Ectodermal cell (in vitro differentiated cells): Measurements from ENCODE around the gene ANGPT4.

Source experiments
- H3K27ac ChIP-seq: 2 replicates; pipeline ENCODE4 v1.7.0; 2013; ENCODE audit warnings: mild to moderate bottlenecking, low read depth, low read length; ENCODE audit not compliant: insufficient read depth, poor library complexity, severe bottlenecking
- H3K27me3 ChIP-seq: 2 replicates; pipeline ENCODE4 v1.7.0; 2013; ENCODE audit warnings: mild to moderate bottlenecking, low read length; ENCODE audit not compliant: insufficient read depth, control insufficient read depth, poor library complexity, severe bottlenecking
- H3K36me3 ChIP-seq: one replicate; pipeline ENCODE4 v1.7.0; 2013; ENCODE audit warnings: low read length; ENCODE audit not compliant: control insufficient read depth, insufficient read depth
- H3K4me1 ChIP-seq: one replicate; pipeline ENCODE4 v1.7.0; 2013; ENCODE audit warnings: low read length; ENCODE audit not compliant: control insufficient read depth, insufficient read depth
- H3K4me3 ChIP-seq: 2 replicates; pipeline ENCODE4 v1.7.0; 2013; ENCODE audit warnings: low read depth, low read length, control low read depth; ENCODE audit not compliant: insufficient read depth
- H3K9me3 ChIP-seq: 2 replicates; pipeline ENCODE4 v1.7.0; 2013; ENCODE audit warnings: mild to moderate bottlenecking, low read length, moderate library complexity; ENCODE audit not compliant: control insufficient read depth
- WGBS, 2 experiments: methylation state at CpG; one replicate each; pipeline ENCODE4 v1.1.7; 2013; ENCODE audit warnings: missing lambda C conversion rate in 2 of 2; 5-methylcytosine and 5-hydroxymethylcytosine counted together

The ANGPT4 gene

GRCh38 chr20:920311-920710 lies 4.2 kb upstream of the ANGPT4 start:
- no peaks in the 10 kb centered on the region for H3K9me3 ChIP-seq
- no peak overlapping the region for H3K4me3 ChIP-seq
- H3K4me1 ChIP-seq = peaks cover 13% of the 10 kb centered on the region
- H3K36me3 ChIP-seq = no peaks in the 10 kb centered on the region
- no peaks in the 10 kb centered on the region for H3K27me3 ChIP-seq
- H3K27ac ChIP-seq = no peak overlapping the region
- 96 to 97% methylated on average over 4 of the region's 4 CpGs for WGBS, 2 experiments

GRCh38 chr20:919491-919916 lies 3.4 kb upstream of the ANGPT4 start:
- 71 to 75% methylated on average over 5 of the region's 5 CpGs for WGBS, 2 experiments
- no peak overlapping the region for H3K27ac ChIP-seq
- H3K9me3 ChIP-seq = no peaks in the 10 kb centered on the region
- H3K27me3 ChIP-seq = no peaks in the 10 kb centered on the region
- H3K36me3 ChIP-seq = no peaks in the 10 kb centered on the region
- H3K4me3 ChIP-seq = no peak overlapping the region
- H3K4me1 ChIP-seq = peaks cover 15% of the 10 kb centered on the region

GRCh38 chr20:917416-917815 lies 1.3 kb upstream of the ANGPT4 start:
- H3K4me1 ChIP-seq = peaks cover 15% of the 10 kb centered on the region
- WGBS, 2 experiments = 87 to 92% methylated on average over 4 of the region's 4 CpGs
- no peaks in the 10 kb centered on the region for H3K9me3 ChIP-seq
- H3K36me3 ChIP-seq = no peaks in the 10 kb centered on the region
- no peak overlapping the region for H3K27ac ChIP-seq
- H3K27me3 ChIP-seq = no peaks in the 10 kb centered on the region
- H3K4me3 ChIP-seq = no peak overlapping the region

- Histone ChIP-seq H3K27me3 (no peaks in the 10 kb centered on the region), H3K36me3 (no peaks in the 10 kb centered on the region), H3K27ac (no peak overlapping the region), H3K4me3 (no peak overlapping the region), H3K9me3 (no peaks in the 10 kb centered on the region), H3K4me1 (peaks cover 15% of the 10 kb centered on the region)
- WGBS, 2 experiments = 30 to 39% methylated on average over 5 of the region's 5 CpGs
These were observed 691 bp upstream of the ANGPT4 start for GRCh38 chr20:916825-917224.

GRCh38 chr20:914727-915498 lies 1.2 kb downstream of the ANGPT4 start:
- Histone ChIP-seq H3K27me3 (no peaks in the 10 kb centered on the region), H3K9me3 (no peaks in the 10 kb centered on the region), H3K4me1 (peaks cover 18% of the 10 kb centered on the region), H3K27ac (no peak overlapping the region), H3K4me3 (no peak overlapping the region), H3K36me3 (no peaks in the 10 kb centered on the region)
- WGBS, 2 experiments = 86 to 89% methylated on average over 15 of the region's 15 CpGs

GRCh38 chr20:913306-913849 lies 2.8 kb downstream of the ANGPT4 start:
- WGBS, 2 experiments = 96% methylated on average over 5 of the region's 5 CpGs
- Histone ChIP-seq H3K27me3 (no peaks in the 10 kb centered on the region), H3K27ac (no peak overlapping the region), H3K4me3 (no peak overlapping the region), H3K4me1 (peaks cover 18% of the 10 kb centered on the region), H3K36me3 (no peaks in the 10 kb centered on the region), H3K9me3 (no peaks in the 10 kb centered on the region)

GRCh38 chr20:911882-912600 lies 4.1 kb downstream of the ANGPT4 start:
- no peaks in the 10 kb centered on the region for H3K9me3 ChIP-seq
- no peaks in the 10 kb centered on the region for H3K36me3 ChIP-seq
- peaks cover 18% of the 10 kb centered on the region for H3K4me1 ChIP-seq
- no peak overlapping the region for H3K4me3 ChIP-seq
- H3K27me3 ChIP-seq = no peaks in the 10 kb centered on the region
- WGBS, 2 experiments = 50 to 63% methylated on average over 5 of the region's 5 CpGs
- no peak overlapping the region for H3K27ac ChIP-seq

- no peaks in the 10 kb centered on the region for H3K27me3 ChIP-seq
- WGBS, 2 experiments = 88 to 90% methylated on average over 12 of the region's 12 CpGs
- H3K9me3 ChIP-seq = no peaks in the 10 kb centered on the region
- peaks cover 14% of the 10 kb centered on the region for H3K4me1 ChIP-seq
- no peak overlapping the region for H3K4me3 ChIP-seq
- H3K36me3 ChIP-seq = no peaks in the 10 kb centered on the region
- H3K27ac ChIP-seq = no peak overlapping the region
These were observed 5.0 kb downstream of the ANGPT4 start for GRCh38 chr20:910870-911770.

GRCh38 chr20:910132-910869 lies 5.8 kb downstream of the ANGPT4 start:
- no peak overlapping the region for H3K27ac ChIP-seq
- H3K4me1 ChIP-seq = peaks cover 5% of the 10 kb centered on the region
- H3K4me3 ChIP-seq = no peak overlapping the region
- H3K9me3 ChIP-seq = no peaks in the 10 kb centered on the region
- no peaks in the 10 kb centered on the region for H3K36me3 ChIP-seq
- no peaks in the 10 kb centered on the region for H3K27me3 ChIP-seq
- WGBS, 2 experiments = 78 to 81% methylated on average over 9 of the region's 9 CpGs
